Measurements from ENCODE around the gene UFSP1.

- TF ChIP-seq, protein P1, sequence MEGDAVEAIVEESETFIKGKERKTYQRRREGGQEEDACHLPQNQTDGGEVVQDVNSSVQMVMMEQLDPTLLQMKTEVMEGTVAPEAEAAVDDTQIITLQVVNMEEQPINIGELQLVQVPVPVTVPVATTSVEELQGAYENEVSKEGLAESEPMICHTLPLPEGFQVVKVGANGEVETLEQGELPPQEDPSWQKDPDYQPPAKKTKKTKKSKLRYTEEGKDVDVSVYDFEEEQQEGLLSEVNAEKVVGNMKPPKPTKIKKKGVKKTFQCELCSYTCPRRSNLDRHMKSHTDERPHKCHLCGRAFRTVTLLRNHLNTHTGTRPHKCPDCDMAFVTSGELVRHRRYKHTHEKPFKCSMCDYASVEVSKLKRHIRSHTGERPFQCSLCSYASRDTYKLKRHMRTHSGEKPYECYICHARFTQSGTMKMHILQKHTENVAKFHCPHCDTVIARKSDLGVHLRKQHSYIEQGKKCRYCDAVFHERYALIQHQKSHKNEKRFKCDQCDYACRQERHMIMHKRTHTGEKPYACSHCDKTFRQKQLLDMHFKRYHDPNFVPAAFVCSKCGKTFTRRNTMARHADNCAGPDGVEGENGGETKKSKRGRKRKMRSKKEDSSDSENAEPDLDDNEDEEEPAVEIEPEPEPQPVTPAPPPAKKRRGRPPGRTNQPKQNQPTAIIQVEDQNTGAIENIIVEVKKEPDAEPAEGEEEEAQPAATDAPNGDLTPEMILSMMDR (IDR thresholded peaks at IDR 0.05; ENCODE audit: low read length), result no peak
- no peak for TF ChIP-seq EZH2 (optimal IDR thresholded peaks at IDR 0.05; ENCODE audit: low read depth, low read length)
These were observed 21.6 kb downstream of the UFSP1 start for GRCh38 chr7:100867776-100868485.
